Measurements from ENCODE around the gene TCF12. TPM values are rescaled to one million over a fixed set of nuclear protein-coding genes. Genes with fewer than 3 reads are reported as not detected.

The TCF12 gene
- polyA plus RNA-seq, 3 donors, result 15.8 to 52.5 (median 27.6) TPM

- TF ChIP-seq, protein P1, sequence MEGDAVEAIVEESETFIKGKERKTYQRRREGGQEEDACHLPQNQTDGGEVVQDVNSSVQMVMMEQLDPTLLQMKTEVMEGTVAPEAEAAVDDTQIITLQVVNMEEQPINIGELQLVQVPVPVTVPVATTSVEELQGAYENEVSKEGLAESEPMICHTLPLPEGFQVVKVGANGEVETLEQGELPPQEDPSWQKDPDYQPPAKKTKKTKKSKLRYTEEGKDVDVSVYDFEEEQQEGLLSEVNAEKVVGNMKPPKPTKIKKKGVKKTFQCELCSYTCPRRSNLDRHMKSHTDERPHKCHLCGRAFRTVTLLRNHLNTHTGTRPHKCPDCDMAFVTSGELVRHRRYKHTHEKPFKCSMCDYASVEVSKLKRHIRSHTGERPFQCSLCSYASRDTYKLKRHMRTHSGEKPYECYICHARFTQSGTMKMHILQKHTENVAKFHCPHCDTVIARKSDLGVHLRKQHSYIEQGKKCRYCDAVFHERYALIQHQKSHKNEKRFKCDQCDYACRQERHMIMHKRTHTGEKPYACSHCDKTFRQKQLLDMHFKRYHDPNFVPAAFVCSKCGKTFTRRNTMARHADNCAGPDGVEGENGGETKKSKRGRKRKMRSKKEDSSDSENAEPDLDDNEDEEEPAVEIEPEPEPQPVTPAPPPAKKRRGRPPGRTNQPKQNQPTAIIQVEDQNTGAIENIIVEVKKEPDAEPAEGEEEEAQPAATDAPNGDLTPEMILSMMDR (IDR thresholded peaks at IDR 0.05), result no peak
- no peak overlapping the region for H3K4me2 ChIP-seq (replicated peaks; ENCODE audit: extremely low read depth, low read length, poor library complexity, severe bottlenecking)
- H3K27me3 ChIP-seq (ENCODE audit: control insufficient read depth in 2 of 2, insufficient read depth in 2 of 2, low read length in 2 of 2), result no peaks in the 10 kb centered on the region
- H3K4me3 Mint-ChIP-seq, result no peak overlapping the region
- H3K4me1 ChIP-seq (ENCODE audit: control insufficient read depth in 1 of 2, insufficient read depth in 2 of 2, low read length in 2 of 2), result no peaks in the 10 kb centered on the region
- H3K79me2 ChIP-seq (ENCODE audit: insufficient read depth, low read length), result peaks cover 96% of the 10 kb centered on the region
- WGBS (ENCODE audit: insufficient coverage), result 50% methylated on average over 1 of the region's 1 CpG
- no peak overlapping the region for H3K9ac ChIP-seq (ENCODE audit: insufficient read depth, low read length, poor library complexity, severe bottlenecking)
- H3K36me3 ChIP-seq (replicated peaks in 1 of 2; ENCODE audit: control insufficient read depth in 1 of 2, insufficient read depth in 2 of 2, low read length in 2 of 2), result no peaks in the 10 kb centered on the region
- intact Hi-C loops (cut with micrococcal nuclease), result no loop called here
- no peak overlapping the region for H3K27ac ChIP-seq (ENCODE audit: low read depth in 1 of 2, low read length in 2 of 2)
- no peaks in the 10 kb centered on the region for H3K9me3 Mint-ChIP-seq
- H3K27me3 Mint-ChIP-seq (ENCODE audit: low read depth in 3 of 3), result peaks cover 0 to 2% (median 0%) of the 10 kb centered on the region in 3 donors
- no peaks in the 10 kb centered on the region for H3K9me3 ChIP-seq (replicated peaks in 1 of 2; ENCODE audit: control insufficient read depth in 1 of 2, insufficient read depth in 1 of 2, low read length in 2 of 2)
- no peak for DNase-seq
- H2AFZ ChIP-seq (ENCODE audit: insufficient read depth, low read depth, low read length, poor library complexity, severe bottlenecking), result no peak overlapping the region
- no peak overlapping the region for H3K4me3 ChIP-seq (replicated peaks in 1 of 3; ENCODE audit: low read depth in 2 of 3, low read length in 3 of 3)
- H4K20me1 ChIP-seq (ENCODE audit: insufficient read depth, low read length), result peaks cover 81% of the 10 kb centered on the region
- peaks cover 0 to 1% of the 10 kb centered on the region in 2 donors for H3K36me3 Mint-ChIP-seq
- H3K27ac Mint-ChIP-seq, result peak overlapping the region in 2 of 7 donors; percentile 4 to 29
- peaks cover 10% of the 10 kb centered on the region for H3K4me1 Mint-ChIP-seq
Observed at GRCh38 chr15:56964182-56964581, 45.7 kb downstream of the TCF12 start.

GRCh38 chr15:56965231-56966013 is 47.0 kb downstream of the TCF12 start:
- no peak overlapping the region for H3K27ac Mint-ChIP-seq

More at GRCh38 chr15:56965231-56966013, 47.0 kb downstream of the TCF12 start:
- Histone ChIP-seq H3K79me2 (ENCODE audit: insufficient read depth, low read length) (peaks cover 94% of the 10 kb centered on the region), H4K20me1 (ENCODE audit: insufficient read depth, low read length) (peaks cover 79% of the 10 kb centered on the region), H3K27me3 (ENCODE audit: control insufficient read depth in 2 of 2, insufficient read depth in 2 of 2, low read length in 2 of 2) (no peaks in the 10 kb centered on the region), H3K9ac (ENCODE audit: insufficient read depth, low read length, poor library complexity, severe bottlenecking) (no peak overlapping the region), H3K4me2 (replicated peaks; ENCODE audit: extremely low read depth, low read length, poor library complexity, severe bottlenecking) (no peak overlapping the region), H3K4me3 (replicated peaks in 1 of 3; ENCODE audit: low read depth in 2 of 3, low read length in 3 of 3) (no peak overlapping the region), H2AFZ (ENCODE audit: insufficient read depth, low read depth, low read length, poor library complexity, severe bottlenecking) (no peak overlapping the region), H3K27ac (ENCODE audit: low read depth in 1 of 2, low read length in 2 of 2) (no peak overlapping the region), H3K36me3 (replicated peaks in 1 of 2; ENCODE audit: control insufficient read depth in 1 of 2, insufficient read depth in 2 of 2, low read length in 2 of 2) (no peaks in the 10 kb centered on the region), H3K9me3 (replicated peaks in 1 of 2; ENCODE audit: control insufficient read depth in 1 of 2, insufficient read depth in 1 of 2, low read length in 2 of 2) (no peaks in the 10 kb centered on the region), H3K4me1 (ENCODE audit: control insufficient read depth in 1 of 2, insufficient read depth in 2 of 2, low read length in 2 of 2) (no peaks in the 10 kb centered on the region)
- intact Hi-C loops (cut with micrococcal nuclease), result no loop called here
- Mint-ChIP-seq H3K4me1 (peaks cover 11% of the 10 kb centered on the region), H3K27me3 (ENCODE audit: low read depth in 3 of 3) (peaks cover 0 to 2% (median 0%) of the 10 kb centered on the region in 3 donors), H3K9me3 (no peaks in the 10 kb centered on the region), H3K36me3 (peaks cover 0 to 1% of the 10 kb centered on the region in 2 donors), H3K4me3 (no peak overlapping the region)
- no peak for DNase-seq
- TF ChIP-seq, protein P1 (IDR thresholded peaks at IDR 0.05), result no peak
- WGBS (ENCODE audit: insufficient coverage), result no CpG with 5 or more reads among the region's 1 CpG

Data from CD14-positive monocyte (primary cell).